Endometrial microvascular endothelial cells (primary cell): ENCODE measurements around the gene DAZ1. TPM values are rescaled to one million over a fixed set of nuclear protein-coding genes. Genes with fewer than 3 reads are reported as not detected.
"Not testable (repeated sequence)": the region's sequence is repeated elsewhere in the genome, so short reads cannot be mapped to it uniquely, and the experiment has no call there.

Source experiments
- in situ Hi-C: cut with HindIII; loops from 2 replicates; pipeline ENCODE4 v1.10.0; 2017; ENCODE audit warnings: low sequenced_read_pairs, low pct_unique_long_range_greater_than_20kb; ENCODE audit errors: inconsistent ontology term
- total RNA-seq: library from RNA; depleted of rRNA; stranded (reverse); fragments of >200 nt; gene quantifications from one replicate; pipeline ENCODE4 v1.2.3, GENCODE V29; 2015; ENCODE audit errors: inconsistent ontology term

The DAZ1 gene
- not detected for total RNA-seq

DNA sequence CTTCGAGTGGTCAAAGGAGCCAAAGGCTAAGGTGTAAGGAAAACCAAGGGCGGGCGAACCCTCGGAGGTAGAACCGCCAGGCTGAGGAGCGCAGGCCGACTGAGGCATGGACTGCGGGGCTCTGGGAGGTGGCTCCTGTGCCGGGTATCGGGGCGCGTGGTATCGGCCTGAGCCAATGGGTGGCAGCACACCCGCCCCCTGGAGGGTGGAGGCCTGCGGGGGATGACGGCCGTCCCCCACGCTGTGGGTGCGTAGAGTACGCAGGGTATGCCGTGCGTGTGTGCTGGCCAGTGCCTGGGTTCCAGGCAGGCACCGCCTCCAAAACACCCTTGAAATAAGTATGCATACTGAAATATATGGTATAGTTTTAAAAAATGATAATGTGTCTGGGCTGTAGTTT, at the start of gene DAZ1:
Gene DAZ1 (minus strand): TSS at position 101 of the 400 bp plus-strand sequence. CDS start 208 bp downstream, outside the sequence.
- in situ Hi-C loops: not testable (repeated sequence)

DNA sequence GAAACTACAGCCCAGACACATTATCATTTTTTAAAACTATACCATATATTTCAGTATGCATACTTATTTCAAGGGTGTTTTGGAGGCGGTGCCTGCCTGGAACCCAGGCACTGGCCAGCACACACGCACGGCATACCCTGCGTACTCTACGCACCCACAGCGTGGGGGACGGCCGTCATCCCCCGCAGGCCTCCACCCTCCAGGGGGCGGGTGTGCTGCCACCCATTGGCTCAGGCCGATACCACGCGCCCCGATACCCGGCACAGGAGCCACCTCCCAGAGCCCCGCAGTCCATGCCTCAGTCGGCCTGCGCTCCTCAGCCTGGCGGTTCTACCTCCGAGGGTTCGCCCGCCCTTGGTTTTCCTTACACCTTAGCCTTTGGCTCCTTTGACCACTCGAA, 20.4 kb upstream of the DAZ1 start, which contains the start of gene DAZ2:
Gene DAZ2 (plus strand): TSS at position 301 of the 400 bp plus-strand sequence. CDS start 208 bp downstream, outside the sequence.
- in situ Hi-C loops: not testable (repeated sequence)

GRCh38 chrY:23210681-23211080, 11.9 kb upstream of the DAZ1 start:
- in situ Hi-C loops: not testable (repeated sequence)

- in situ Hi-C loops: not testable (repeated sequence)
Observed at GRCh38 chrY:23209802-23210495, 11.1 kb upstream of the DAZ1 start.

DNA sequence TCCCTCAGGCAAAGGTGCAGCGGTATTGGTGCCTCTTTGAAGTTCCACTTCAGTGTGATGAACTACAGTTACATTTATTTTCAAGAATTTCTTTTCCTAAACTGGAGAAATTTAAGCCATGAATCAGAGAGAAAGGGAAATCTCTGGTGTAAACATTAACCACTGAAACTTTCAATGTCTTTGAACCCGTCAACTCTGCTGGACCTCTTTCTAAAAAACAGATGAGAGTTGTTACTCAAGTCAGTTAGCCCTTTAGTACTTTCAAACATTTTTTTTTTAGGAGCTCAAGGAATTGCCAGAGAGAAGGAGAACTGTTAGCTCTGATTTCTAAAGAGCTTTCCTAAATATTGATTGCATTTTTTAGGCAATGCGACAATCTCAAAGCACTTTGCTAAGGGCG, 8.6 kb upstream of the DAZ1 start:
- in situ Hi-C loops: not testable (repeated sequence)

Other genes starting within 250 kb of the DAZ1 start
- not detected for gene BPY2, start 214.7 kb downstream of the DAZ1 start, total RNA-seq
- gene DAZ2, start 20.5 kb upstream of the DAZ1 start, total RNA-seq: not detected